HG02571 (cell line): ENCODE results near the gene RCN1.
"Not testable (repeated sequence)": the region's sequence is repeated elsewhere in the genome, so short reads cannot be mapped to it uniquely, and the experiment has no call there.

Source experiments
- ATAC-seq: cut with Tn5 transposase; IDR thresholded peaks from one replicate; pipeline ENCODE4 v1.9.1; 2021; ENCODE audit warnings: mild to moderate bottlenecking, moderate library complexity; ENCODE audit not compliant: unreplicated experiment

RCN1 gene

DNA sequence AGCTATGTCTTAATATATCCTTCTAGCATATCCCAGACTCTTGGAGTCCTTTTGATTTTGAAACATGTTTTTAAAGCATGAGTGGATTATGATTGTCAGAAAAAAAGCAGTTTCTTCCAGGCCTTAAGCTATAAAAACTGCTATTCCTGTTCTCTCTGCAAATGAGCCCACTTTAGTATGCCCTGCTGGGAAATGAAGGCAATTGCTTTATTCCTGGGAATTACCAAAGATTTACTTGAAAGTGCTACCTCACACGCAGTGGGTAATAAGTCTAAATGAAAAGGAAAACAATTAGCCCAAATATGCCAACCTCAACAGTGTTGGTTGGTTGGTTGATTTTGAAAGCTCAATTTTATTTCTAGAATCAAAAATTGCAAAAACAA, 17.2 kb upstream of the RCN1 start:
- no peak for ATAC-seq

DNA sequence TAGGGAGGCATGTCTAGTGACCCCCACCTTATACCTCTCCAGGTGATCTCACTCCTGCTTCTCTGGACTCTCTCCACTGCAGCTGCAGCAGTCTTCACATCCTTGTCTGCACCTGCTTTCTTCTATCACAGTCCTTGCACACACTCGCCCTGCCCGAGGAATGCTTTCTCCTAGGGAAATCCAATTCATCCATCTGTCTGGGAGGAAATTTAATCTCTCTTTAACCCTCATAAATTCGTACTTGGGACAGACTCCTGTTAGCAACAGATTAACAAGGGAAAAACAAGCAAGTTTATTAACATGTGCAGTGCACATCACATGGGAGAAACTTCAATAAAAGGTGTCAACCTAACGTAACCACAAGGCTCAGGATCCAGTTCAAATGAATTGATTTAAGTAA, 11.3 kb upstream of the RCN1 start:
- no peak for ATAC-seq

GRCh38 chr11:32080361-32080980, 10.4 kb upstream of the RCN1 start:
- no peak for ATAC-seq

- ATAC-seq: no peak
Observed at GRCh38 chr11:32081129-32081641, 9.7 kb upstream of the RCN1 start.

DNA sequence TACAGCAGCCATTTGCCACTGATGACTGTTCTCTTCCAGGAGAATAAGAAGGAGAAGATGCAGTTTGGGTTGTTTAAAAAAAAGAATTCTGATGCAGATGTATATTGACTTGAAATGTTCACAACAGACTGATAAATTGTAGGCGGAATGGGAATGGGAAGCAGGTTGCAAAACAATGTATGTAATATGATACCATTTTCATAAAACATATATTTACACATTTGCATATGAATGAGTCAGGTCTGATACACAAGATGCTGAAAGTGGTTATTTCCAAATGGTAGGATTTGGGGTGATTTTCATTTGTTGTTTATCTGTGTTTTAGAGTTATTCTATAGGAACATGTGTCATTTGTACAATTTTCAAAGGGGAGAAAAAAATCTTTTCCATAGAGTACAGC, 9.0 kb upstream of the RCN1 start:
- ATAC-seq: no peak

GRCh38 chr11:32082346-32082986, 8.4 kb upstream of the RCN1 start:
- no peak for ATAC-seq

DNA sequence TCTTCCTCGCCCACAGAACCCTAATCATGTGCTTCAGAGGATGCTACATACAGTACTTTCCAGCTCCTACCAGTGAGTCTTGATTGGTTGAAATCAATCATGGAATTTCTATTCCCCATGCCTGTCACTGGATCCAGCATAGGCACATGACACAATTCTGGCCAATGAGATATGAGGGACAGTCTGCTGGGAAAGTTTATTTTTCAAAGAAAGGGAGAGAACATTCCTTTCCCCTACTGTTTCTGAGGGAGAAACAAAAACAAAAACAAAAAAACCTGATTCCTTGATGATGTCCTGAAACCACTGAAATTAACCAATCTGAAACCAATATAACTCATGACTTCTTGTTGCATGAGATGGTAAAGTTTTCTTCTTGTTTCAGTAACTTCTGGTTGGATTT, 3.3 kb upstream of the RCN1 start:
- ATAC-seq: no peak

DNA sequence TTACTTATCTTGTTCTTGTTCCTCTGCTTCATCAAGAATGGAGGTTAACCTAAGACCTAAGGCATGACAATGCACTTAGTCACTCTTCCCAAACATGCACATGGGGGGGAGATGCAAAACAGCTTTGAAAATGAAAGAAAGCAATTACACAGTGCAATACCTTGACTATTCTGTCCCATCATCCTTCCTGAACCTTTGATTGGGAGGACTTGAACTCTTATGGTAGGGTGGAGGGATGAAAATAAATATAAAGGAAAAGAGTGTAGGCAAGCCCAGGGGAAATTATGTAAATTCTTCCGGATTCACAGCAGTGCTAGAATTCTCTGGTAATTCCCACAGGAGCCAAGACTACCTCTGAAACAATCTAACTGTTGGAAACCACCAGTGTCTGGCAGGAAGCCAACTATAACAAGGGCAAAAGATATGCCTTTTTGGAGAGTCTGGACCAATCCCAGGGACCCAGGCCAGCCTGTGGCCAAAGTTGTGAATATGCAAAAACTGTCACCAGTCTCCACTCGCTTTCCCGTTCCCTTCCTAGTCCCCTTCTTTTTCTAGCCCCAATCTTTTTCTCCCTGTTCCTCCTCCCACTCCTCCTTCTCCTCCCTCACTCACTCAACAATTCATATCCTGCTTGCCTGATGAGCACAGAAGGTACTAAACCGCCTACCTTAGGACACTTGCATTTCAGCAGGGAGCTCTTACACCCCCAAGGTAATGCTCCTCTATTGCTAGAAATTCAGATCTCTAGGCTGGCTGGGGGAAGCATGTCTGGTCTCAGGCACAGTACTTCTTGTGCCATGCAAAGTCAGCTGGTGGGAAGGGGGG, 2.5 kb upstream of the RCN1 start:
- peak; percentile 26 for ATAC-seq

GRCh38 chr11:32092581-32093170, 1.8 kb downstream of the RCN1 start:
- no peak for ATAC-seq

DNA sequence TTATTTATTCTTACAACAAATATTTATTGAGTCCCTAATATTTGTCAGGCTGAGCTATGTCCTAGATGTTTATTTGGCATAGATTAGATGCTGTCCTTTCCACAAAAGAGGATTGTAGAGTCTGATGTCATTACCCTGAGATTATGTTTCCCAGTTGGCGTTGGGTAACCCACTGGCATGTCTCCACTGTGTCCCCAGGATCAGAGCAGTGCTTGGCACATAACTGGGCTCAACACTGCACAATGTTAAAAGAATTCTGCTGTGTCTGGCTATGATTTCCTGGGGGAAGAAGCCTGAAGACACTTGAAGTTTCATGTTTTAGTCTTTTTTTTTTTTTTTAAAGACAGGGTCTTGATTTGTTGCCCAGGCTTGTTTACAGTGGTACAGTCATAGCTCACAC, 4.0 kb downstream of the RCN1 start:
- no peak for ATAC-seq

- ATAC-seq: no peak
Observed at GRCh38 chr11:32098142-32098903, 7.4 kb downstream of the RCN1 start.

GRCh38 chr11:32099516-32099915, 8.6 kb downstream of the RCN1 start:
- ATAC-seq: no peak

DNA sequence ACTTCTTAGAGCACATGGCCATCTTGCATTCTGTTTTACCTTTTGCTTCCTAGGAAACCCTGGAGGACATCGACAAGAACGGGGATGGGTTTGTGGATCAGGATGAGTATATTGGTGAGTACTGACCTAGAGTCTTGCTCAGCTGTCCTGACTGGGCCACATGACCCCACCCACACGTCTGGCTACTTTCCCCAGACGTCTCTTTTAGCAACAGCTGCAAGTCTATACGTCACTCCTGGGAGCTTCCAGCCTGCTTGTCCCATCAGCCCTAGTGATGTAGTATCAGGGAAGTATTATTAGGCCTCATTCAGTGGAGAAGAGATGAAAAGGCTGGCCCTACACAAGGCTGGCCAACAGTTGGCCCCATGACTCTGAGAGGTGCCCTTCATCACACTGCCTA, 9.6 kb downstream of the RCN1 start:
- ATAC-seq: no peak

DNA sequence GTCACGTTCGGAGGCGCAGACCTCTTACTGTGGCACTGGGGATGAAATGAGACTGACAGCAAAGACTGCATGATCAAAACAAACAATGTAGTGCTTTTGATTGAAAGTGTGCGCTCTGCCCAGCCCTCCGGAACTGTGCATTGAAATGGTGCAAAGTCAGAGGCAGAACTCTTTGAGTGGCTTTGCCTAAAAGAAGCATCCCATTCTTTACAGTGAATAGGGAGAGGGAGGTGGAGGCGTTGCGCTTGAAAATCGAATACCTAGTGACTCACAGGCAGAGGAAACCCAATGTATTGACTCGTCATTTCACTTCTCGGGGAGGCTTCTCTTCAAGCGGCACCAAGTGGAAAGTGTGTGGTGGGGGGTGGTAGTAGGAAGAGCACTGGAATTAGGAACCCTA, 10.9 kb downstream of the RCN1 start:
- ATAC-seq: no peak

DNA sequence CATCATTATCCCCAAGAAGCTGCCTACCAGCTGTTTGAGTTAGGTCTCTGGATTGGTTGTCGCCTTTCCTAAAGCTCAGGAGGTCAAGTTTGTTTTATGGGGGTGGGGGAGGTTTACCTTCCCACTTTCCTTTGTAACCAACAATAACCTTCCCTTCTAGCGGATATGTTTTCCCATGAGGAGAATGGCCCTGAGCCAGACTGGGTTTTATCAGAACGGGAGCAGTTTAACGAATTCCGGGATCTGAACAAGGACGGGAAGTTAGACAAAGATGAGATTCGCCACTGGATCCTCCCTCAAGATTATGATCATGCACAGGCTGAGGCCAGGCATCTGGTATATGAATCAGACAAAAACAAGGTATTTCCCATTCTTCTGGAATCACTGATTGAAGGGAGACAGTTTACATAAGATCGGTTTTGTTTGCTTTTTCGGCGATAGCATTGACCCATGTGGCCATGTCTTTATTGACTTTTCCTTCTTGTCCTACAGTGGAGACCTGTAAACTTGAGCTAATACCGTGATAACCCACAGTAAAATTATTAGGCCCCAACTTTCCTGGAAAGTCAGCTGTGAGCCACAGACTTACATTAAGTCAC, 12.3 kb downstream of the RCN1 start:
- not testable (repeated sequence) for ATAC-seq

DNA sequence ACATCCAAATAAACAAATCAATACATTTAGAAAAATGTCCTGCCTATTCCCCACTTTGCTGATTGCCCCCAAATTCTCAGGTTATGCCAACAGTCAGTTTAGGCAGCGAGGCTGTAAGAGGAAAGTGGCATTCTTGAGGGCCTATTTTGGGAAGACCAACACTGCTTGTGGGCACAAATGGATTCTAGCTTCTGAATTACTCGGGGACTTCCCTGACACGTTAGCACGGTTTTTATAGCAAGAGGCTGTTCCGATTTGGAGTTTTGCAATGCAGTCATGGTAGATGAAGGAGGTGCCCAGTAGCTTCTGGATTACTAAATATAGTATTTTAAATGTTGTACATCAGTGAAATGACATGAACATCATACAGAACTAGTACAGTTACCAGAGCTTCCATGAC, 13.1 kb downstream of the RCN1 start:
- ATAC-seq: no peak

DNA sequence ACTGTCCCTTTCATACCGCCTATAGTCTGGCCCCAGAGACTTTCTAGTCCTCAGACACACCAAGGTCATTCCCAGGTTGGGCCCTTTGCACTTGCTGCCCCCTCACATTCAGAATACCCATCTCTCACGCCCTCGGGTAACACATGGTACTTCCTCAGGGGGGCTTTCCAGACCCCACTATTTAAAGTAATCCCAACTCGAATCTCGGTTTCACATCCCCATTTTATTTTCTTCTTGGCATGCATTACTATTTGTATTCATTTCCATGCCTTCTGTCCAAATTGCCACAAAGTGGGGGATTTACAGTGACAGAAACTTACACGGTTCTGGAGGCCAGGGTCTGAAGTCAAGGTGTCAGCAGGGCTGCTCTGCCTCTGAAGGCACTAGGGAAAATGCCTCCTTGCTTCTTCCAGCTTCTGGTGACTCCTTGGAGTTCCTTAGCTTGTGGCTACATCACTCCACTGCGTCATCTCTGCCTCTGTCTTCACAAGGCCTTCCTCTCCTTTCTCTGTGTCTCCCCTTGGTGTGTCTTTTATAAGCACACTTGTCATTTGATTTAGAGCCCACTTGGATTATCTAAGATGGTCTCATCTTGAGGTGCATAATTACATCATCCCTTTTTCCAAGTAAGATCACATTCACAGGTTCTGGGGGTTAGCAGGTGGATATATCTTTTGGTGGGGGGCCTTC, 15.1 kb downstream of the RCN1 start:
- ATAC-seq: peak; percentile 70

DNA sequence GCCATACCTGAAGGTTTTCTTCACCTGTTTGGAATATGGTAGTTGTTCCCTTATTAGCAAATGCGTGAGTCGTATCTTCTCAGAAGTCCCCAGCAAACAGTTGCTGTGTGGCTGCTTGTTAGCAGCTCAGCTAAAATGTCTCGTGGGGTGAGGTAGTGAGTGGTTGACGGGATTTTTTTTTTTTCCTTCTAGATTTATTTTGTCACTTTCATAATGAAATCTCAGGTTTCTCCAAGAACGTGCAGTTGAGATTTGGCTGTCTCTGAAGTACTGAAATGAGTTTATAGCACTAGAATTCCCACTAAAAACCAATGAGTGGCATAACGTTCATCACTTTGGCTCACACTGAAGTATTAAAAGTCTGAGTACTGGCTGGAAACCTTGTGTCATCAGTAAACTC, 16.8 kb downstream of the RCN1 start:
- ATAC-seq: no peak

DNA sequence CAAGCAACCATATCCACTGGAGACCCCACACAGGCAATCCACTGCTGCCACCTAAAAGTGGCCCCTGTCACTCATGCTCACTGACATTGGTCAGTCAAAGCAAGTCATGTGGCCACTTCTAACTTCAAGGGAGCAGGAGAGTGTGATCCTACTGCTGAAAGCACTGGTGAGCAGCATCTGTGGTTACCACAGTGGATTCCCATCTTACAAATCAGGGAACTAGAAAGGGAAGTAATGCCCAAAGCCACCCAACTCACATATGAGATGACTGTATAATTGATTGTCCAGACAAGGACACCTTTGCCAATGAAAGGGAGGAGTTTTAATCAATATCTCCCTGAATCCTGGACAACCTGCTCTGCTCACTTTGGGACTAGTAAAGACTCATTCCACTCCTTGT, 17.7 kb downstream of the RCN1 start:
- no peak for ATAC-seq

DNA sequence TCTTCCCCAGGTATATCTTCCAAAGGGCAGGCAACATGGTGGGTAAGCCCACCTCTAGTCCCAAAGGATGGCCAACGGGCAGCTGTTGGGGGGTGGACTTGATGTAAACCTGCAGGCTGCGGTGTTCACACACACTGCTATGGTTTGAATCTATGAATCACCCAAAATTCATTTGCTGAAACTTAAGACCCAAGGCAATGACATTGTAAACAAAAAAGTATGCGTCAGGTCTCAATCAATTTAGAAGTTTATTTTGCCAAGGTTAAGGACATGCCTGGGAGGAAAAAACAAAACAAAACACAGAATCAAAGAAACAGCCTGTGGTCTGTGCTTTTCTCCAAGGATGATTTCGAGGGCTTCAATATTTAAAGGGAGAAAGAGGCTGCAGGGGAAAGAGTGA, 18.3 kb downstream of the RCN1 start:
- no peak for ATAC-seq
